Measurements from ENCODE around the gene ABLIM1.

DNA sequence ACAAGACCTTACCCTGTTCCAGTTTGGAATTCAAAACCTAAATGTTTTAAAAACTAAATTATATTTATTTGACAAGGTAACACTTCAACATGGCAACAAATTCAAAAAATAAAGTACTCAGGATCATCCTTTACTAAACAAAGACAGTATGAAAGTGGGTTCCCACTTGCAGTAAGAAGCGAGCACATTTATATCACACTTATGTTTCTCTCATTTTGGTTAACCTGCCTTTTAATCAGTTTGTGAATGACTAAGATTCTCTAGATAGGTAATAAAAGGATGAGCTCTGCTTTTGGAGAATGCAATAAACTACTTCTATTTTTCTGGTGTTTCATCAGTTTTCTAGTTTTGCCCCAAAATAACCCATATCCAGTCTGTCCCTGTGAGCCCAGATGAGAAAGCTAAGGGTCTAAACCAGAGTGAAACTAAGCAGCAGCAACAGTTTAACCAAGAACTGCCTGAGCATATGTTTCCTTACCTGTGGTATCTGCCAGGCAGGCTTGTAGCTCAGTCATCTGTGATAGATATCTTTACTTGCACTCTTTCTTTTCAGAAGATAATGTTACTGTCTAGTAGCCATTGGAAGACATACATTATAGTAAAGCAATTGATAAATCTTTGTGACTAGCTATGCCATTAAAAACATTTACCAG is 64.1 kb downstream of the ABLIM1 start:
- no peak for TF ChIP-seq EZH2 (optimal IDR thresholded peaks at IDR 0.05; ENCODE audit: low read depth, low read length)
- no peak for TF ChIP-seq CTCF (IDR thresholded peaks at IDR 0.05; ENCODE audit: low read length)
- TF ChIP-seq EZH2phosphoT487 (IDR thresholded peaks at IDR 0.05; ENCODE audit: low read length): no peak

Data from MM.1S (cell line).